MCF 10A (cell line): ENCODE results near the gene ZNF660. TPM values are rescaled to one million over a fixed set of nuclear protein-coding genes. Genes with fewer than 3 reads are reported as not detected.
"Not testable (repeated sequence)": the region's sequence is repeated elsewhere in the genome, so short reads cannot be mapped to it uniquely, and the experiment has no call there.

Source experiments
- BruUV-seq: library from RNA; stranded (reverse); fragments of 400-500 nt; replicated peaks from 2 replicates; lab custom pipeline; 2021; lab: Mats Ljungman, UMichigan
- CTCF ChIA-PET: fragments of 300-600 bp; sonication (Branson Sonifier 250); formaldehyde crosslinking; extraction: SDS; loops from one replicate; lab custom pipeline; 2021; ENCODE audit warnings: antibody characterized with exemption, inconsistent platforms; lab: Yijun Ruan, JAX
- POLR2A ChIA-PET: fragments of 300-600, 350-650 bp; sonication (Branson Sonifier 250); formaldehyde crosslinking; extraction: SDS; loops from one replicate; lab custom pipeline; 2020; ENCODE audit warnings: antibody characterized with exemption, inconsistent platforms; lab: Yijun Ruan, JAX
- DNase-seq: peaks from one replicate; pipeline ENCODE4 v3.0.0-alpha.2; 2018; ENCODE audit not compliant: unreplicated experiment
- H3K27ac Mint-ChIP-seq: one replicate; pipeline ENCODE4 v1.8.0; 2022; ENCODE audit warnings: mild to moderate bottlenecking, low read depth, mixed read lengths; ENCODE audit not compliant: unreplicated experiment
- H3K27me3 Mint-ChIP-seq: one replicate; pipeline ENCODE4 v1.8.0; 2022; ENCODE audit warnings: mixed read lengths; ENCODE audit not compliant: insufficient read depth, unreplicated experiment
- H3K36me3 Mint-ChIP-seq: one replicate; pipeline ENCODE4 v1.8.0; 2022; ENCODE audit warnings: mild to moderate bottlenecking, moderate library complexity, mixed read lengths; ENCODE audit not compliant: insufficient read depth, unreplicated experiment
- H3K4me1 Mint-ChIP-seq: one replicate; pipeline ENCODE4 v1.8.0; 2022; ENCODE audit warnings: mixed read lengths; ENCODE audit not compliant: insufficient read depth, unreplicated experiment
- H3K4me3 Mint-ChIP-seq: one replicate; pipeline ENCODE4 v1.8.0; 2022; ENCODE audit warnings: mild to moderate bottlenecking, moderate library complexity, mixed read lengths; ENCODE audit not compliant: unreplicated experiment
- H3K9me3 Mint-ChIP-seq: one replicate; pipeline ENCODE4 v1.8.0; 2022; ENCODE audit warnings: mixed read lengths; ENCODE audit not compliant: unreplicated experiment
- CTCF ChIP-seq: fragments of 200-600 bp; IDR thresholded peaks from one replicate; pipeline ENCODE4 v1.8.0; 2022; ENCODE audit warnings: antibody characterized with exemption, mild to moderate bottlenecking; ENCODE audit not compliant: unreplicated experiment
- intact Hi-C: fragments of 100-400 bp; cut with micrococcal nuclease; formaldehyde crosslinking; loops from 2 replicates; pipeline ENCODE4 v1.14.1; 2022
- total RNA-seq: library from RNA; stranded (reverse); gene quantifications from 2 replicates; pipeline ENCODE4 v1.2.3, GENCODE V29; 2022

ZNF660 gene
- total RNA-seq, 1 experiment from 2014 or later: not detected

- POLR2A ChIA-PET, H3K27me3 Mint-ChIP-seq, BruUV-seq, H3K36me3 Mint-ChIP-seq, intact Hi-C loops, H3K4me3 Mint-ChIP-seq, H3K27ac Mint-ChIP-seq, DNase-seq, H3K4me1 Mint-ChIP-seq: not testable (repeated sequence)
- CTCF ChIA-PET: interaction anchor here (1.0 kb wide), 1 partner anchor 10 kb away, joined by 3 read pairs; no protein-coding TSS in a partner anchor
- peaks cover 13% of the 10 kb centered on the region for H3K9me3 Mint-ChIP-seq
These were observed 3.8 kb upstream of the ZNF660 start for GRCh38 chr3:44580971-44581370.

GRCh38 chr3:44596621-44597020, 11.9 kb downstream of the ZNF660 start:
- H3K27ac Mint-ChIP-seq: no peak overlapping the region
- intact Hi-C loops: no loop called here
- no peak overlapping the region for H3K4me3 Mint-ChIP-seq
- CTCF ChIA-PET: no interaction called here
- H3K9me3 Mint-ChIP-seq: peaks cover 22% of the 10 kb centered on the region
- no peak for DNase-seq
- no peaks in the 10 kb centered on the region for H3K36me3 Mint-ChIP-seq
- no peaks in the 10 kb centered on the region for H3K27me3 Mint-ChIP-seq
- no TSS peak for BruUV-seq
- POLR2A ChIA-PET: interaction anchor here (0.5 kb wide), 1 partner anchor 845 kb away, joined by 3 read pairs; no protein-coding TSS in a partner anchor
- no peak for TF ChIP-seq CTCF
- no peaks in the 10 kb centered on the region for H3K4me1 Mint-ChIP-seq

GRCh38 chr3:44601749-44602148, 17.0 kb downstream of the ZNF660 start:
- no peak for DNase-seq
- Mint-ChIP-seq H3K4me3 (no peak overlapping the region), H3K36me3 (no peaks in the 10 kb centered on the region), H3K27ac (no peak overlapping the region), H3K4me1 (no peaks in the 10 kb centered on the region), H3K9me3 (no peaks in the 10 kb centered on the region), H3K27me3 (no peaks in the 10 kb centered on the region)
- ChIA-PET POLR2A (no interaction called here), CTCF (interaction anchor here (0.6 kb wide), 1 partner anchor 34 kb away, joined by 3 read pairs; no protein-coding TSS in a partner anchor)
- TF ChIP-seq CTCF: no peak
- intact Hi-C loops: no loop called here
- BruUV-seq: no TSS peak

GRCh38 chr3:44612678-44613077, 27.9 kb downstream of the ZNF660 start:
- DNase-seq: no peak
- H3K27me3 Mint-ChIP-seq: no peaks in the 10 kb centered on the region
- no peak overlapping the region for H3K27ac Mint-ChIP-seq
- ChIA-PET POLR2A (no interaction called here), CTCF (interaction anchor here (1.0 kb wide), 1 partner anchor 12 kb away, joined by 3 read pairs; the partner anchor contains the start of gene ZNF197)
- H3K4me3 Mint-ChIP-seq: no peak overlapping the region
- peaks cover 8% of the 10 kb centered on the region for H3K9me3 Mint-ChIP-seq
- H3K4me1 Mint-ChIP-seq: no peaks in the 10 kb centered on the region
- intact Hi-C loops: no loop called here
- TF ChIP-seq CTCF: no peak
- no peaks in the 10 kb centered on the region for H3K36me3 Mint-ChIP-seq
- no TSS peak for BruUV-seq
